Measurements from ENCODE around the gene ACSS1.

ACSS1 gene

GRCh38 chr20:25059866-25060465 is 2.0 kb upstream of the ACSS1 start:
- DNase-seq (ENCODE audit: low read depth, low spot score) = no peak
- in situ Hi-C loops (cut with HindIII; ENCODE audit: low sequenced_read_pairs) = no loop called here
- H3K4me3 ChIP-seq (ENCODE audit: low read depth, low read length) = no peak overlapping the region
- no peak for TF ChIP-seq CTCF (IDR thresholded peaks at IDR 0.05; ENCODE audit: low read depth, low read length)

- DNase-seq (ENCODE audit: low read depth, low spot score) = peak; percentile 30
- peak overlapping the region; percentile 51 for H3K4me3 ChIP-seq (ENCODE audit: low read depth, low read length)
- no peak for TF ChIP-seq CTCF (IDR thresholded peaks at IDR 0.05; ENCODE audit: low read depth, low read length)
- in situ Hi-C loops (cut with HindIII; ENCODE audit: low sequenced_read_pairs) = no loop called here
Measured at GRCh38 chr20:25058847-25059810, 1.2 kb upstream of the ACSS1 start.

- peak; percentile 19 for DNase-seq (ENCODE audit: low read depth, low spot score)
- in situ Hi-C loops (cut with HindIII; ENCODE audit: low sequenced_read_pairs) = no loop called here
- H3K4me3 ChIP-seq (ENCODE audit: low read depth, low read length) = peak overlapping the region; percentile 51
- no peak for TF ChIP-seq CTCF (IDR thresholded peaks at IDR 0.05; ENCODE audit: low read depth, low read length)
Measured at GRCh38 chr20:25057234-25058050, 497 bp downstream of the ACSS1 start.

- DNase-seq (ENCODE audit: low read depth, low spot score) = no peak
- in situ Hi-C loops (cut with HindIII; ENCODE audit: low sequenced_read_pairs) = no loop called here
- no peak for TF ChIP-seq CTCF (IDR thresholded peaks at IDR 0.05; ENCODE audit: low read depth, low read length)
- peak overlapping the region; percentile 51 for H3K4me3 ChIP-seq (ENCODE audit: low read depth, low read length)
Measured at GRCh38 chr20:25056690-25057233, 1.2 kb downstream of the ACSS1 start.

DNA sequence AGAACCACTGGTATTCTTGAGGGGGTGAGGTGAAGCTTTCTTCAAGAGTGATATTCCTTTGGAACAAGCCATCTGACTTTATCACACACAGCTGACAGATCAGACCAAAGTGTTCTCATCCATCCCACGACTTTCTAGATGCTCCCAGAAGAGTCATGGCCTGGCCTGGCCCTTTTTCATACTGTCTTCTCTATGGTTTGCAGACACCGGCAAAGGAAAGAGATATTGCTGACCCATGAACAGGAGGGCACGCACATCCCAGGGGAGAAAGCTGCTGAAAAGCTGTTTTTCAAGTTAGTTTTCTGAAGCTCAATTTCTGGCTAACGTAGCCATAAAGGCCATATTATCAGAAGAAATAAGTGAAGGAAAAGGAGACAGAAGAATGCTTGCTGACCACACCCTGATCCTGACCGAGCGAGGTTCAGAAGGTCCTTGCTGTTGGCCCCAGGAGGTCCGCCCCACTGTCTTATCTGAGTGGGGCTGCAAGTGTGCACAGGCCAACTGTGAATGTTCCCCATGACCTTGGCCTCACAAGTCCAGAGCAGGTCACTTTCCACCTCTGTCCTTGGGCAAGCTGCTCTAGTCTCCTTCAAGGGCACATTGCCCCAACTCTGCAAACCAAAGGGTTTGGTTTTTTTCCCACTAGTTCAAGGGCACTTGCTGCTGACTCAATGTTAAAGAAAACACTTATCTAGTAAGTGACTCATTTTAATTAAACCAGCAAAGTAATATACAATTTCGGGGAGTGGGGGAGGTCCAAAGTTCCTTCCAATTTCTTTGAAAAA is 2.0 kb downstream of the ACSS1 start:
- in situ Hi-C loops (cut with HindIII; ENCODE audit: low sequenced_read_pairs) = no loop called here
- TF ChIP-seq CTCF (IDR thresholded peaks at IDR 0.05; ENCODE audit: low read depth, low read length) = no peak
- DNase-seq (ENCODE audit: low read depth, low spot score) = no peak
- no peak overlapping the region for H3K4me3 ChIP-seq (ENCODE audit: low read depth, low read length)

Measured in astrocyte of the spinal cord (primary cell).